Right lobe of liver (tissue), 6 donors: ENCODE data around the gene DNAJC15. TPM values are rescaled to one million over a fixed set of nuclear protein-coding genes. Genes with fewer than 3 reads are reported as not detected.
"Not testable (repeated sequence)": the region's sequence is repeated elsewhere in the genome, so short reads cannot be mapped to it uniquely, and the experiment has no call there.

ENCODE experiments used
- ATAC-seq, 4 donors: fragments of 200-7000 bp; cut with Tn5 transposase; one replicate each; pipeline ENCODE4 v1.9.1; 2020; ENCODE audit warnings: mild to moderate bottlenecking in 4 of 4, moderate library complexity in 4 of 4
- DNase-seq, 3 donors: peaks; one replicate each; pipeline ENCODE4 v3.0.0-alpha.2; 2020
- H3K27ac ChIP-seq, 3 donors: fragments of 200-600 bp; one replicate each; pipeline ENCODE4 v1.8.0; 2022
- H3K27me3 ChIP-seq, 2 donors: fragments of 200-600 bp; one replicate each; pipeline ENCODE4 v1.8.0; 2022
- H3K36me3 ChIP-seq, 4 donors: fragments of 200-600 bp; sonication (generic) in 1 of 4; one replicate each; pipeline versions ENCODE4 v1.5.1 to v1.8.0; 2017 to 2022; ENCODE audit warnings: control low read depth in 1 of 4
- H3K4me1 ChIP-seq, 4 donors: fragments of 200-600 bp; sonication (generic) in 1 of 4; one replicate each; pipeline versions ENCODE4 v1.5.1 to v1.8.0; 2017 to 2022; ENCODE audit warnings: control low read depth in 1 of 4
- H3K4me3 ChIP-seq, 3 donors: fragments of 200-600 bp; one replicate each; pipeline ENCODE4 v1.8.0; 2022
- H3K9me3 ChIP-seq, 4 donors: fragments of 200-600 bp; sonication (generic) in 1 of 4; one replicate each; pipeline versions ENCODE4 v1.5.1 to v1.8.0; 2017 to 2022; ENCODE audit warnings: control low read depth in 1 of 4
- CTCF ChIP-seq, 4 donors: fragments of 200-600 bp in 3 of 4; fragments of 450-650 bp in 1 of 4; IDR thresholded peaks; one replicate each; pipeline versions ENCODE4 v1.5.1 to v1.8.0; 2016 to 2022; ENCODE audit warnings: antibody characterized with exemption in 4 of 4, mild to moderate bottlenecking in 2 of 4
- POLR2A ChIP-seq: fragments of 450-650 bp; IDR thresholded peaks from one replicate; pipeline ENCODE4 v1.6.1; 2017; ENCODE audit warnings: antibody characterized with exemption, mild to moderate bottlenecking
- WGBS: methylation state at CpG from one replicate; pipeline ENCODE4 v1.1.6; 2018; ENCODE audit warnings: low coverage, low lambda C conversion rate; ENCODE audit not compliant: insufficient coverage; ENCODE audit errors: missing lambda C conversion rate; 5-methylcytosine and 5-hydroxymethylcytosine counted together
- intact Hi-C, 2 donors: fragments of 100-400 bp; cut with DNase I; formaldehyde crosslinking; loops; one replicate each; pipeline versions ENCODE4 v1.11.2 to v1.14.1; 2022
- total RNA-seq, 6 experiments: library from RNA; depleted of rRNA in 2 of 6; stranded (reverse); fragments of >200 nt in 2 of 6; fragmentation: NEBNext Ultra II Directional in 3 of 6; extraction: Animal tissue kit (Norgen Biotek cat#: 25700) in 3 of 6; gene quantifications; one replicate each; pipeline versions ENCODE4 v1.1.0 to v1.2.4, GENCODE V29; 2016 to 2023
- donor health status: DM: no; HTN: yes; CAD: no.
- donor health status: DM: no; HTN: no; CAD: no.
- donor health status: DM: no; HTN: no; CAD: no.
- donor health status: DM: no; HTN: yes; CAD: no.
- donor health status: DM: no; HTN: yes; CAD: no.

Gene DNAJC15
- total RNA-seq, 6 experiments from 2014 or later, result 4.1 to 9.4 (median 6.9) TPM

- TF ChIP-seq POLR2A (no peak), CTCF (IDR thresholded peaks at IDR 0.05) (no peak)
- Histone ChIP-seq H3K9me3 (no peaks in the 10 kb centered on the region), H3K36me3 (no peaks in the 10 kb centered on the region), H3K27ac (peak overlapping the region; percentile 60 to 63 (median 61)), H3K4me1 (peaks cover 0 to 12% (median 4%) of the 10 kb centered on the region in 4 donors), H3K27me3 (no peaks in the 10 kb centered on the region), H3K4me3 (peak overlapping the region in 2 of 3 donors; percentile 3 to 25)
- DNase-seq (no peak), ATAC-seq (no peak)
- intact Hi-C loops, result no loop called here
- 65% methylated on average over 7 of the region's 7 CpGs for WGBS
Measured at GRCh38 chr13:42986176-42986574, 37.2 kb upstream of the DNAJC15 start.

GRCh38 chr13:42990291-42991232, 32.8 kb upstream of the DNAJC15 start:
- DNase-seq (no peak), ATAC-seq (no peak)
- Histone ChIP-seq H3K27ac (no peak overlapping the region), H3K27me3 (no peaks in the 10 kb centered on the region), H3K9me3 (no peaks in the 10 kb centered on the region), H3K4me1 (peaks cover 0 to 5% (median 2%) of the 10 kb centered on the region in 4 donors), H3K4me3 (peak overlapping the region in 2 of 3 donors; percentile 70 to 76), H3K36me3 (no peaks in the 10 kb centered on the region)
- TF ChIP-seq CTCF (IDR thresholded peaks at IDR 0.05) (no peak), POLR2A (no peak)
- intact Hi-C loops, result no loop called here
- 51% methylated on average over 10 of the region's 10 CpGs for WGBS

- intact Hi-C loops, H3K4me1 ChIP-seq, H3K27me3 ChIP-seq, H3K9me3 ChIP-seq, DNase-seq, H3K36me3 ChIP-seq: not testable (repeated sequence)
- H3K27ac ChIP-seq, result peak overlapping the region; percentile 77 to 91 (median 87)
- H3K4me3 ChIP-seq, result peak overlapping the region; percentile 60 to 76 (median 70)
- WGBS, result 46% methylated on average over 15 of the region's 15 CpGs
- peak in 1 of 4 donors; percentile 36 for ATAC-seq
Measured at GRCh38 chr13:42991233-42991897, 32.0 kb upstream of the DNAJC15 start.

- Histone ChIP-seq H3K36me3 (no peaks in the 10 kb centered on the region), H3K27me3 (no peaks in the 10 kb centered on the region), H3K27ac (peak within 1 kb of the TSS; percentile 77 to 91 (median 87)), H3K4me1 (peaks cover 0 to 4% (median 0%) of the 10 kb centered on the region in 4 donors), H3K9me3 (no peaks in the 10 kb centered on the region), H3K4me3 (peak within 1 kb of the TSS; percentile 60 to 76 (median 70))
- intact Hi-C loops, result no loop called here
- TF ChIP-seq POLR2A, result peak; percentile 35
- no peak for TF ChIP-seq CTCF (IDR thresholded peaks at IDR 0.05)
- DNase-seq (peak; percentile 72 to 75 (median 75)), ATAC-seq (peak; percentile 93 to 96 (median 95))
- 1% methylated on average over 28 of the region's 45 CpGs for WGBS
Measured at GRCh38 chr13:42991898-42992763, 31.3 kb upstream of the DNAJC15 start, which contains the start of gene EPSTI1. EPSTI1 (minus strand) TSS chr13:42992241; CDS start chr13:42992165, 76 bp downstream.
